ENCODE measurements around the gene OR6K2.

OR6K2 gene

GRCh38 chr1:158681606-158682005, 18.8 kb downstream of the OR6K2 start:
- no peak for TF ChIP-seq CTCF (IDR thresholded peaks at IDR 0.05)
- Mint-ChIP-seq H3K27me3 (ENCODE audit: low read depth, poor library complexity) (peaks cover 3% of the 10 kb centered on the region), H3K36me3 (ENCODE audit: low read depth) (no peaks in the 10 kb centered on the region), H3K27ac (no peak overlapping the region), H3K4me3 (no peak overlapping the region), H3K9me3 (no peaks in the 10 kb centered on the region), H3K4me1 (no peaks in the 10 kb centered on the region)
- no peak for DNase-seq

- H3K27ac Mint-ChIP-seq, result no peak overlapping the region
- no peaks in the 10 kb centered on the region for H3K4me1 Mint-ChIP-seq
- H3K27me3 Mint-ChIP-seq (ENCODE audit: low read depth, poor library complexity), result no peaks in the 10 kb centered on the region
- no peaks in the 10 kb centered on the region for H3K9me3 Mint-ChIP-seq
- H3K4me3 Mint-ChIP-seq, result no peak overlapping the region
- no peaks in the 10 kb centered on the region for H3K36me3 Mint-ChIP-seq (ENCODE audit: low read depth)
- TF ChIP-seq CTCF (IDR thresholded peaks at IDR 0.05), result no peak
- no peak for DNase-seq
Observed at GRCh38 chr1:158679289-158679688, 21.2 kb downstream of the OR6K2 start.

DNA sequence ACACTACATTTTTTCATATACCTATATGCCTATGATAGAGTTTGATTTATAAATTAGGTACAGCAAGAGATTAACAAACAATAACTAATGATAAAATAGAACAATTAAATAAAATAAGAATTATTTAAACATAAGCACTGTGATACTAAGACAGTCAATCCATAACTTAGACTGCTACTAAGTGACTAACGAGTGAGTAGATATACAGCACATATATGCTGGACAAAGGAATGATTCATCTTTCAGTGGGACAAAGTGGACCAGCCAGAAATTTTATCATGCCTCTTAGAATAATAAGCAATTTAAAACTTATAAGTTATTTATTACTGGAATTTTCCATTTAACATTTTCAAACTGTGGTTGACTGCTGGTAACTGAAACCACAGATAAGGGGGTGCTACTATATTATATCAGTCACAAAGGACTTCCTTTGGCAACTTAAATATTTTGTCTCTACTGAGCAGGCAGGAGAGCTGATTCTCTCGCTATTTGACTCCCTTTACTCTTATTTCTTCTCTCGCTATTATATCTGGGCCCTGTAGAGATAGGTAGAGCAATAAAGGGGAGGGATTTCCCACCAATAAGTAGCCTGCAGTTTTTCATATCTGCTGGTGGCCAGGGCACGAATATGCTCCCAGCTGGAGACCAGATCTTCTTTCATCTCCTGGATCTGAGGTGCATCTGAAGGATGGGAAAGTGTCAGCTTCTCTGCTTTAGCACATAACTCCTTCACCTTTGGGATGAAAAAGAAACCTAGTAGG, 24.7 kb downstream of the OR6K2 start:
- no peak for TF ChIP-seq CTCF (IDR thresholded peaks at IDR 0.05)
- Mint-ChIP-seq H3K27ac (no peak overlapping the region), H3K9me3 (no peaks in the 10 kb centered on the region), H3K27me3 (ENCODE audit: low read depth, poor library complexity) (no peaks in the 10 kb centered on the region), H3K4me1 (no peaks in the 10 kb centered on the region), H3K4me3 (no peak overlapping the region), H3K36me3 (ENCODE audit: low read depth) (no peaks in the 10 kb centered on the region)
- no peak for DNase-seq

DNA sequence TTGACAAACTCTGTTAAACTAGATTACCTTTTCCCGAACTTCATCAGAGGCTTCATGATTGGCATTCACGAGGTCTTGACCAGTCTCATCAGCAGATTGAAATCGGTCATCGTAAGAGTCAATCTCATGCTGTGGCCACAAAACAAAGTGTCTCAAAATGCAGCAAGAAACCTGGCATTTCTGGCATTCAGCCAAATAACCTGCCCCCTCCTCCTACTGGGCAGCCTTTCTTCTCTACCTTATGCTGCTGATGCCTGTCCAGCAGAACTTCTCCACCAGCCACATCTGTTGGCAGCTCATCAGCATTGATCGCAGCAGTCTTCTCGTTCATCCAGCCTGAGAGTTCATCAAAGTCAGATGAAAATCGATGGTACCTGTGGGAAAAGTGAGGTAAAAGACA, 26.1 kb downstream of the OR6K2 start:
- no peaks in the 10 kb centered on the region for H3K27me3 Mint-ChIP-seq (ENCODE audit: low read depth, poor library complexity)
- H3K36me3 Mint-ChIP-seq (ENCODE audit: low read depth), result no peaks in the 10 kb centered on the region
- DNase-seq, result no peak
- no peak for TF ChIP-seq CTCF (IDR thresholded peaks at IDR 0.05)
- no peaks in the 10 kb centered on the region for H3K9me3 Mint-ChIP-seq
- no peaks in the 10 kb centered on the region for H3K4me1 Mint-ChIP-seq
- H3K4me3 Mint-ChIP-seq, result no peak overlapping the region
- no peak overlapping the region for H3K27ac Mint-ChIP-seq

DNA sequence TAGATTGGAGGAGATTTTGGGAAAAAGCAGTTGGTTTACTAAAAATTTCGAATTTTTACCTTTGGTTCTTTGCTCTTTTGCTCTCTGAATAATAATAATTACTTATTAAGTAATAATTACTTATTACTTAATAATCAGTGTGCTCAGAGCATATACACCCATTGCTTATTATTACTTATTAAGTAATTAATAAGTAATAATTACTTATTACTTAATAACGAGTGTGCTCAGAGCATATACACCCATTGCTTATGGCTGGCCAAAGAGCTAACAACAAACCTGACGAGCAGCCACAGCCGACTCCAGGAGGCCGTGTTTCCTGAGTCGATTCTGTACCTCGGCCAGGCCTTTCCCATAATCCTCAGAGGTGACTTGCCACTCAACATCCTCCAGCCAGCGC, 34.4 kb downstream of the OR6K2 start:
- TF ChIP-seq CTCF (IDR thresholded peaks at IDR 0.05), result no peak
- Mint-ChIP-seq H3K36me3 (ENCODE audit: low read depth) (no peaks in the 10 kb centered on the region), H3K27me3 (ENCODE audit: low read depth, poor library complexity) (peaks cover 3% of the 10 kb centered on the region), H3K9me3 (no peaks in the 10 kb centered on the region), H3K4me3 (no peak overlapping the region), H3K27ac (no peak overlapping the region), H3K4me1 (no peaks in the 10 kb centered on the region)
- DNase-seq, result no peak

- Mint-ChIP-seq H3K27me3 (ENCODE audit: low read depth, poor library complexity) (peaks cover 9% of the 10 kb centered on the region), H3K36me3 (ENCODE audit: low read depth) (no peaks in the 10 kb centered on the region), H3K4me1 (peaks cover 17% of the 10 kb centered on the region), H3K27ac (no peak overlapping the region), H3K9me3 (no peaks in the 10 kb centered on the region), H3K4me3 (no peak overlapping the region)
- no peak for TF ChIP-seq CTCF (IDR thresholded peaks at IDR 0.05)
- no peak for DNase-seq
Observed at GRCh38 chr1:158654571-158654970, 45.9 kb downstream of the OR6K2 start.
